ENCODE measurements around the gene C1orf198.

Gene C1orf198

DNA sequence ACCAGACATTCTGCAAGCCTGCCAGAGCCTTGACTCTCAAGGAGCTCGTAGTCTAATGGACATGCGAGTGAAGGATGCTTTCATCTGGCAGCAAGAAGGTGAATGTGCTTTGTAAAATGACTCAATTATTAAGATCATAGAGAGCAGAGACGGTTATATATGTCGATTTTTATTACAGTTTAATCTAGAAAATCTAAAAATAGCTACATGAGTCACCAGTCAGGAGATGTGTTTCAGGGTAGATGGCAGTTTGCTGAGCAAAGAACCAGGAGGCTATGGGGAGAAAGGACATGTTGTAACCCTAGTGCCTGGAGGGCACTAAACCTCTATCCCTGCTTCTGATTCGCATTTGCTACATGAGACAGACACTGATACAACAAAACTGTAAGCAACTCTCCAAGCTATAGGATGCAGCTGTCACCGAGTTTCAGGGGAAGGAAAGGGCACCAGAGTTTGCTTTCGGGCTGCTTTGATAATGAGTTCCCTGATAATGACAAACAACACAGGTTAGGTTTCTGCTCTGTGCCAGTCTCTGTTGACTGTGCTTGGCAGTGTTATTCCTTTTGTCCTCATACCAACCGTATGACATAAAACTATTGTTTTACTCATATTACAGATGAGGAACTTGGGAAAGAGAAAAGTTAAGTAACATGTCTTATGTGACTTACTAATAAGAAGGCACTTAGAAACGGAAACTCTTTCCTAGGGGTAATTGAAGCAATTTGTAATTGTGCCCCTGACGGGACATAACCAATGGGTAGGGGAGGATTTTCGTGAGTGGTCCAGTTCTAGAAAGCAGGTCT lies 43.2 kb downstream of the C1orf198 start:
- TF ChIP-seq FOXP2 (optimal IDR thresholded peaks at IDR 0.05; ENCODE audit: borderline replicate concordance, extremely low read depth, extremely low read length, insufficient read depth) (no peak), SIN3A (IDR thresholded peaks at IDR 0.05; ENCODE audit: borderline replicate concordance, insufficient read depth, low read length) (no peak), POLR2AphosphoS5 (IDR thresholded peaks at IDR 0.05; ENCODE audit: low read depth, low read length) (no peak), TAF1 (IDR thresholded peaks at IDR 0.05; ENCODE audit: borderline replicate concordance, insufficient read depth, low read length) (no peak)
- TF ChIP-seq, protein P1, sequence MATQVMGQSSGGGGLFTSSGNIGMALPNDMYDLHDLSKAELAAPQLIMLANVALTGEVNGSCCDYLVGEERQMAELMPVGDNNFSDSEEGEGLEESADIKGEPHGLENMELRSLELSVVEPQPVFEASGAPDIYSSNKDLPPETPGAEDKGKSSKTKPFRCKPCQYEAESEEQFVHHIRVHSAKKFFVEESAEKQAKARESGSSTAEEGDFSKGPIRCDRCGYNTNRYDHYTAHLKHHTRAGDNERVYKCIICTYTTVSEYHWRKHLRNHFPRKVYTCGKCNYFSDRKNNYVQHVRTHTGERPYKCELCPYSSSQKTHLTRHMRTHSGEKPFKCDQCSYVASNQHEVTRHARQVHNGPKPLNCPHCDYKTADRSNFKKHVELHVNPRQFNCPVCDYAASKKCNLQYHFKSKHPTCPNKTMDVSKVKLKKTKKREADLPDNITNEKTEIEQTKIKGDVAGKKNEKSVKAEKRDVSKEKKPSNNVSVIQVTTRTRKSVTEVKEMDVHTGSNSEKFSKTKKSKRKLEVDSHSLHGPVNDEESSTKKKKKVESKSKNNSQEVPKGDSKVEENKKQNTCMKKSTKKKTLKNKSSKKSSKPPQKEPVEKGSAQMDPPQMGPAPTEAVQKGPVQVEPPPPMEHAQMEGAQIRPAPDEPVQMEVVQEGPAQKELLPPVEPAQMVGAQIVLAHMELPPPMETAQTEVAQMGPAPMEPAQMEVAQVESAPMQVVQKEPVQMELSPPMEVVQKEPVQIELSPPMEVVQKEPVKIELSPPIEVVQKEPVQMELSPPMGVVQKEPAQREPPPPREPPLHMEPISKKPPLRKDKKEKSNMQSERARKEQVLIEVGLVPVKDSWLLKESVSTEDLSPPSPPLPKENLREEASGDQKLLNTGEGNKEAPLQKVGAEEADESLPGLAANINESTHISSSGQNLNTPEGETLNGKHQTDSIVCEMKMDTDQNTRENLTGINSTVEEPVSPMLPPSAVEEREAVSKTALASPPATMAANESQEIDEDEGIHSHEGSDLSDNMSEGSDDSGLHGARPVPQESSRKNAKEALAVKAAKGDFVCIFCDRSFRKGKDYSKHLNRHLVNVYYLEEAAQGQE (IDR thresholded peaks at IDR 0.05; ENCODE audit: insufficient read depth in 1 of 2, low read depth in 2 of 2, low read length in 2 of 2), result no peak

DNA sequence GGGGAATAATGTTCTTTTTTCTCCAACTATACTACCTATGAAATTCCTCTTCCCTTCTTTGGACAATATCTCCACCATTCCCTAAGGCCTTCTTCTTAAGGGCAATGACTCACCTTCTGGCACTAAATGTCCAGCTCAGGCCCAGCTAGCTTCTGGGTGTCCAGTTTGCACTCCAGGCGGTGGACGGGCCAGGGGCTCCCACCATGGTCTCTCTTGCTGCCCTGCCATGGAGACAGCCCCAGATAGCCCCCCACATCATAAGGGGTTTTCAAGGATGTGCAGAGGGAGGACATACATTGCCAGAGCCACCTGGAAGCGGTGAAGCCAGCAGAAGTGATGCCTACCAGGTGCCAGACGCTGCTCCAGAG lies 43.8 kb downstream of the C1orf198 start:
- TF ChIP-seq SIN3A (IDR thresholded peaks at IDR 0.05; ENCODE audit: borderline replicate concordance, insufficient read depth, low read length) (no peak), FOXP2 (optimal IDR thresholded peaks at IDR 0.05; ENCODE audit: borderline replicate concordance, extremely low read depth, extremely low read length, insufficient read depth) (no peak), POLR2AphosphoS5 (IDR thresholded peaks at IDR 0.05; ENCODE audit: low read depth, low read length) (no peak)
- TF ChIP-seq, protein P1 (IDR thresholded peaks at IDR 0.05; ENCODE audit: insufficient read depth in 1 of 2, low read depth in 2 of 2, low read length in 2 of 2), result no peak

DNA sequence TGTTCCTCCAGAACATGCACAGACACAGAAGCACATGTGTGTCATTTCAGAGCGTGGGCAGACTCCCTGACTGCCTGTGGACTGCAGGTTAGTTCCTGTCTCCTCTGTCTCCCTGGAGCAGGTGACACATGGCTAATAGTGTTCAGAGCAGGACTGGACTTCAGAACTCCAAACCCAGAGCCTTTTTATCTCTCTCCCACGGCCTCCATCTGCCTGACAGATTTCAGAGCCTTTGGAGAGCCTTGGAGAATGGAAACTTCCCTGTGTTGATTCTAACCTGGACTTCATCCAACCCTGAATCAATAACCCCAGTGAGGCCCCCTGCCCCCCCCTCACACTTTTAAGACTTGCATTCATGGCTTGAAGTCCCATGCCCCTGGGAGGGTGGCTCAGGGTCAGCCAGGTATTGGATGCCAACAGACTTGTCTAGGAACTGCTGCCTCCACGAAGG lies 44.4 kb downstream of the C1orf198 start:
- TF ChIP-seq, protein P1 (IDR thresholded peaks at IDR 0.05; ENCODE audit: insufficient read depth in 1 of 2, low read depth in 2 of 2, low read length in 2 of 2), result no peak
- TF ChIP-seq SIN3A (IDR thresholded peaks at IDR 0.05; ENCODE audit: borderline replicate concordance, insufficient read depth, low read length) (no peak), POLR2AphosphoS5 (IDR thresholded peaks at IDR 0.05; ENCODE audit: low read depth, low read length) (no peak), FOXP2 (optimal IDR thresholded peaks at IDR 0.05; ENCODE audit: borderline replicate concordance, extremely low read depth, extremely low read length, insufficient read depth) (no peak), TAF1 (IDR thresholded peaks at IDR 0.05; ENCODE audit: borderline replicate concordance, insufficient read depth, low read length) (no peak)

DNA sequence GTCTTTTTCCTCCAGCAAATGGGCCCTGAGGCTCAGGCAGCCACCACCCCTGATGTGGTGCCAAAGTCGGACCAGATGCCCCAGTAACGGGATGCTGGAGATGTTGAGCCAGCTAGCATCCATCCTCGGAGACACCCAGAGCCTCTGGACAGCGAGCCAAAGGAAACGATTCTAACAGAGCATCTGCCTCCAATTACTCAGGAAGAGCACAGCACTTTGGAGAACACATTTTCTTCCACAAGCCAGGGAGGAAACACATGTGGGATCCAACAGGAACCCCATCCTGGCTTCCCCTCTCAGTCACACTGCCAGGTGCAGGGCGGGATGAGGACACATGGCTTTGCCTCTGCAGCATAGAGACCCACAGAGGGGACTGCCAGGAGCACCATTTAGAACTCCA lies 44.9 kb downstream of the C1orf198 start:
- TF ChIP-seq FOXP2 (optimal IDR thresholded peaks at IDR 0.05; ENCODE audit: borderline replicate concordance, extremely low read depth, extremely low read length, insufficient read depth), result no peak
- no peak for TF ChIP-seq SIN3A (IDR thresholded peaks at IDR 0.05; ENCODE audit: borderline replicate concordance, insufficient read depth, low read length)
- TF ChIP-seq TAF1 (IDR thresholded peaks at IDR 0.05; ENCODE audit: borderline replicate concordance, insufficient read depth, low read length), result no peak
- TF ChIP-seq POLR2AphosphoS5 (IDR thresholded peaks at IDR 0.05; ENCODE audit: low read depth, low read length), result no peak
- TF ChIP-seq, protein P1 (IDR thresholded peaks at IDR 0.05; ENCODE audit: insufficient read depth in 1 of 2, low read depth in 2 of 2, low read length in 2 of 2), result no peak
